H1 (cell line): ENCODE measurements around the gene AMN1. TPM values are rescaled to one million over a fixed set of nuclear protein-coding genes. Genes with fewer than 3 reads are reported as not detected.
A peak's percentile ranks its signal among the peaks of the same experiment; 100 is the strongest.
"Not testable (repeated sequence)": the region's sequence is repeated elsewhere in the genome, so short reads cannot be mapped to it uniquely, and the experiment has no call there.

Experiments used
- CTCF ChIA-PET: fragments of 300-600 bp; sonication (Branson Sonifier 250); formaldehyde crosslinking; loops from one replicate; lab custom pipeline; 2021; ENCODE audit not compliant: partially characterized antibody; lab: Charles Lee
- POLR2A ChIA-PET: fragments of 300-600 bp; sonication (Branson Sonifier 250); formaldehyde crosslinking; loops from one replicate; lab custom pipeline; 2021; ENCODE audit warnings: inconsistent platforms; ENCODE audit not compliant: partially characterized antibody; lab: Charles Lee
- DNase-seq, 2 experiments: peaks; one replicate each; pipeline versions ENCODE4 v3.0.0 to v3.0.0-alpha.2; 2010 to 2022; ENCODE audit warnings: low spot score in 2 of 2, low read depth in 1 of 2, mixed read lengths in 1 of 2
- FAIRE-seq: peaks from 2 replicates; lab custom pipeline; 2011; peaks lifted over from hg19 to GRCh38; lab: Jason Lieb, UNC
- H2AFZ ChIP-seq: 2 replicates; pipeline ENCODE4 v1.8.1; 2012; ENCODE audit warnings: low read length, inconsistent platforms
- H2AK5ac ChIP-seq: 2 replicates; pipeline ENCODE4 v1.6.1; 2013; ENCODE audit warnings: low read depth, low read length
- H2BK120ac ChIP-seq: replicated peaks from 2 replicates; pipeline ENCODE3; 2013; ENCODE audit warnings: low read depth, low read length, inconsistent platforms
- H2BK12ac ChIP-seq: 2 replicates; pipeline ENCODE4 v1.6.1; 2013; ENCODE audit warnings: low read depth, low read length
- H2BK15ac ChIP-seq: 2 replicates; pipeline ENCODE4 v1.6.1; 2013; ENCODE audit warnings: low read length
- H2BK20ac ChIP-seq: 2 replicates; pipeline ENCODE4 v1.6.1; 2013; ENCODE audit warnings: low read length
- H2BK5ac ChIP-seq: 2 replicates; pipeline ENCODE4 v1.6.1; 2013; ENCODE audit warnings: low read depth, low read length
- H3K14ac ChIP-seq: 2 replicates; pipeline ENCODE4 v1.6.1; 2013; ENCODE audit warnings: inconsistent platforms; ENCODE audit not compliant: insufficient read length
- H3K18ac ChIP-seq: 2 replicates; pipeline ENCODE4 v1.6.1; 2013; ENCODE audit warnings: low read length; ENCODE audit errors: extremely low read depth
- H3K23ac ChIP-seq: 2 replicates; pipeline ENCODE4 v1.6.1; 2013; ENCODE audit warnings: inconsistent platforms; ENCODE audit not compliant: insufficient read length
- H3K23me2 ChIP-seq: 2 replicates; pipeline ENCODE4 v1.6.1; 2013; ENCODE audit warnings: low read depth, low read length
- H3K27ac ChIP-seq: 2 replicates; pipeline ENCODE4 v1.6.1; 2011; ENCODE audit warnings: low read depth, low read length, inconsistent platforms
- H3K27me3 ChIP-seq, 4 experiments: replicated peaks in 1 of 4; 1 replicate in 1 of 4; 2 replicates in 3 of 4; pipeline versions ENCODE4 v1.6.1 to v1.8.1; 2011 to 2013; ENCODE audit warnings: low read length in 3 of 4, mild to moderate bottlenecking in 3 of 4, inconsistent platforms in 2 of 4, mixed read lengths in 2 of 4, moderate library complexity in 1 of 4; ENCODE audit not compliant: control insufficient read depth in 3 of 4, insufficient read depth in 3 of 4; ENCODE audit errors: extremely low read depth in 1 of 4
- H3K36me3 ChIP-seq, 4 experiments: 2 replicates each; pipeline versions ENCODE4 v1.6.1 to v1.8.1; 2011 to 2013; ENCODE audit warnings: mild to moderate bottlenecking in 4 of 4, low read length in 3 of 4, moderate library complexity in 2 of 4, control low read depth in 1 of 4, inconsistent platforms in 1 of 4; ENCODE audit not compliant: insufficient read depth in 4 of 4, control insufficient read depth in 2 of 4
- H3K4ac ChIP-seq: replicated peaks from 2 replicates; pipeline ENCODE3; 2013; ENCODE audit warnings: low read length, low read depth, mixed read lengths, inconsistent platforms; ENCODE audit not compliant: insufficient read length
- H3K4me1 ChIP-seq, 4 experiments: replicated peaks in 1 of 4; 1 replicate in 1 of 4; 2 replicates in 3 of 4; pipeline versions ENCODE4 v1.6.1 to v1.8.1; 2011 to 2013; ENCODE audit warnings: low read length in 3 of 4, inconsistent platforms in 2 of 4, mixed read lengths in 1 of 4; ENCODE audit not compliant: insufficient read depth in 4 of 4, control insufficient read depth in 3 of 4
- H3K4me2 ChIP-seq, 2 experiments: 2 replicates each; pipeline versions ENCODE4 v1.6.1 to v1.8.1; 2011 to 2013; ENCODE audit warnings: low read depth in 2 of 2, low read length in 2 of 2, control low read depth in 1 of 2, inconsistent platforms in 1 of 2, mild to moderate bottlenecking in 1 of 2; ENCODE audit not compliant: insufficient read depth in 1 of 2
- H3K4me3 ChIP-seq, 4 experiments: fragments of 200-600, 300-600 bp in 1 of 4; sonication (generic), shearing (Covaris generic), sonication (Bioruptor Twin) in 1 of 4; 2 replicates each; pipeline versions ENCODE4 v1.5.1 to v1.8.1; 2011 to 2016; ENCODE audit warnings: low read length in 4 of 4, low read depth in 3 of 4, control low read depth in 2 of 4, inconsistent platforms in 2 of 4, mild to moderate bottlenecking in 2 of 4, mixed read lengths in 1 of 4, moderate library complexity in 1 of 4; ENCODE audit not compliant: insufficient read depth in 2 of 4; ENCODE audit errors: extremely low read depth in 1 of 4
- H3K56ac ChIP-seq: replicated peaks from 2 replicates; pipeline ENCODE3; 2013; ENCODE audit warnings: low read depth, mild to moderate bottlenecking, mixed read lengths, low read length, inconsistent platforms; ENCODE audit not compliant: insufficient read length
- H3K79me1 ChIP-seq: 2 replicates; pipeline ENCODE4 v1.6.1; 2013; ENCODE audit warnings: low read depth, low read length, control low read depth
- H3K79me2 ChIP-seq, 2 experiments: 2 replicates each; pipeline versions ENCODE4 v1.6.1 to v1.8.1; 2012 to 2013; ENCODE audit warnings: low read length in 2 of 2, mild to moderate bottlenecking in 2 of 2, inconsistent platforms in 1 of 2; ENCODE audit not compliant: insufficient read depth in 2 of 2, control insufficient read depth in 1 of 2
- H3K9ac ChIP-seq, 4 experiments: replicated peaks in 1 of 4; 1 replicate in 1 of 4; 2 replicates in 3 of 4; pipeline versions ENCODE4 v1.6.1 to v1.8.1; 2011 to 2013; ENCODE audit warnings: low read depth in 3 of 4, low read length in 3 of 4, control low read depth in 2 of 4, mild to moderate bottlenecking in 2 of 4, moderate library complexity in 2 of 4, inconsistent platforms in 1 of 4; ENCODE audit errors: extremely low read depth in 1 of 4
- H3K9me3 ChIP-seq, 2 experiments: 2 replicates each; pipeline versions ENCODE4 v1.6.1 to v1.8.1; 2012 to 2013; ENCODE audit warnings: mild to moderate bottlenecking in 2 of 2, moderate library complexity in 2 of 2, control low read depth in 1 of 2, inconsistent platforms in 1 of 2, low read depth in 1 of 2, low read length in 1 of 2, mixed read lengths in 1 of 2; ENCODE audit not compliant: insufficient read depth in 2 of 2
- H4K20me1 ChIP-seq, 2 experiments: replicated peaks in 1 of 2; 2 replicates each; pipeline versions ENCODE3 to v1.8.1; 2011 to 2013; ENCODE audit warnings: inconsistent platforms in 2 of 2, low read length in 2 of 2, mild to moderate bottlenecking in 1 of 2; ENCODE audit not compliant: insufficient read depth in 2 of 2, control insufficient read depth in 1 of 2
- H4K5ac ChIP-seq: 2 replicates; pipeline ENCODE4 v1.6.1; 2013; ENCODE audit warnings: low read length, low read depth, mixed read lengths, inconsistent platforms; ENCODE audit not compliant: insufficient read length
- H4K8ac ChIP-seq: 2 replicates; pipeline ENCODE4 v1.8.0; 2013; ENCODE audit warnings: mild to moderate bottlenecking, moderate library complexity, low read length, inconsistent platforms; ENCODE audit not compliant: insufficient read depth; ENCODE audit errors: extremely low read depth
- H4K91ac ChIP-seq: replicated peaks from 2 replicates; pipeline ENCODE3; 2013; ENCODE audit warnings: low read length, mixed read lengths, inconsistent platforms; ENCODE audit not compliant: insufficient read length
- KDM1A ChIP-seq: fragments of 200-600, 300-600 bp; sonication (generic); IDR thresholded peaks from 2 replicates; pipeline ENCODE4 v1.7.1; 2016; ENCODE audit warnings: mild to moderate bottlenecking, low read length, borderline replicate concordance
- MAFK ChIP-seq: IDR thresholded peaks from 2 replicates; pipeline ENCODE4 v1.6.1; 2012; ENCODE audit warnings: low read depth, mild to moderate bottlenecking, improper control_type of control experiment, low read length
- WGBS, 2 experiments: shearing (Covaris generic) in 1 of 2; methylation state at CpG; one replicate each; pipeline versions ENCODE4 v1.1.6 to v1.1.7; 2013 to 2015; ENCODE audit warnings: low lambda C conversion rate in 2 of 2, mixed read lengths in 2 of 2, inconsistent platforms in 1 of 2, low coverage in 1 of 2, missing lambda C conversion rate in 1 of 2; ENCODE audit not compliant: insufficient replicate concordance in 2 of 2, insufficient coverage in 1 of 2, insufficient read length in 1 of 2; ENCODE audit errors: extremely low coverage in 1 of 2, missing lambda C conversion rate in 1 of 2; 5-methylcytosine and 5-hydroxymethylcytosine counted together
- polyA plus RNA-seq, 7 experiments: library from polyadenylated mRNA; depleted of rRNA in 3 of 7; stranded (reverse) in 5 of 7; unstranded in 2 of 7; fragments of >200 nt in 5 of 7; fragments of 200-250 nt in 2 of 7; gene quantifications; 1 replicate in 5 of 7; 2 replicates in 1 of 7; 4 replicates in 1 of 7; pipeline versions ENCODE4 v1.2.1 to v1.2.3, GENCODE V29; 2011 to 2013; ENCODE audit warnings: missing spikeins in 2 of 7, mixed read lengths in 2 of 7
- total RNA-seq: library from RNA; stranded (reverse); fragmentation: NEBNext Ultra II Directional; extraction: Animal tissue kit (Norgen Biotek cat#: 25700); gene quantifications from 2 replicates; pipeline ENCODE4 v1.2.1, GENCODE V29; 2021

Gene AMN1
- total and polyA plus RNA-seq, 2 of the 8 experiments (the other 6 are each of a cell fraction or from before 2014, with no cell fraction given), result 7.5 to 13.8 TPM

DNA sequence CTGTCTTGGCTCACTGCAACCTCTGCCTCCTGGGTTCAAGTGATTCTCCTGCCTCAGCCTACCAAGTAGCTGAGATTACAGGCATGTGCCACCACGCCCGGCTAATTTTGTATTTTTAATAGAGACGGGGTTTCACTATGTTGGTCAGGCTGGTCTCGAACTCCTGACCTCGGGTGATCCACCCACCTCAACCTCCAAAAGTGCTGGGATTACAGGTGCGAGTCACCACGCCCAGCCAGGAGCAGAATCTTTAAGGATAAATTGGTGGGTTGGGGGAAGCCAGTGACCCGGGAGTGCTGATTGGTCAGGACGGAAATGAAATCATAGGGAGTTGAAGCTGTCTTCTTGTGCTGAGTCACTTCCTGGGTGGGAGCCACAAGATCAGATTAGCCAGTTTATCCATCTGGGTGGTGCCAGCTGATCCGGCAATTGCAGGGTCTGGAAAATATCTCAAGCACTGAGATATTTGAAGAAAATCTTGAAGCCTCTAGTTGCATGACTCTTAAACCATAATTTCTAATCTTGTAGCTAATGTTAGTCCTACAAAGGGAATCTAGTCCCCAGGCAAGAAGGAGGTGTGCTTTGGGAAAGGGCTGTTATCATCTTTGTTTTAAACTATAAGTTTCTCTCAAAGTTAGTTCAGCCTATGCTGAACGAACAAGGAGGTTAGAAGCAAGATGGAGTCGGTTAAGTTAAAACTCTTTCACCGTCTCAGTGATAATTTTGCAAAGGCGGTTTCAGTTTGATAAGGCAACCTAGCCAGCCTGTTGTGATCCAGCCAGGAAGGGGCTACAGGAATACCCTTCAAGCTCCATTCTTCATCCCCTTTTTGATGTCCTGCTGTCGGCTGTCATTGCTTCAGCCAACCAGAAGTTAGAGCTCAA, 5.0 kb upstream of the AMN1 start:
- 79% methylated on average over 15 of the region's 15 CpGs; no CpG with 5 or more reads in 1 of the 2 experiments for WGBS, 2 experiments
- H3K18ac ChIP-seq, result 0 out of 2 replicates have a peak overlapping the region, but pooled peaks have one; percentile 1
- not testable (repeated sequence) for H3K27ac ChIP-seq, H2AFZ ChIP-seq, H3K27me3 ChIP-seq, H3K23me2 ChIP-seq, H2BK15ac ChIP-seq, DNase-seq, FAIRE-seq, H2BK120ac ChIP-seq, H3K36me3 ChIP-seq, H4K20me1 ChIP-seq, H4K5ac ChIP-seq, H3K9me3 ChIP-seq, H4K8ac ChIP-seq, H3K23ac ChIP-seq, H3K79me1 ChIP-seq, H3K4ac ChIP-seq, H4K91ac ChIP-seq, H3K56ac ChIP-seq, H3K14ac ChIP-seq, H3K4me3 ChIP-seq, H3K79me2 ChIP-seq, H3K9ac ChIP-seq
- CTCF ChIA-PET, result interaction anchor here (0.6 to 1.8 kb wide), 2 partner anchors 52 to 230 kb away, joined by 3 to 4 read pairs; no protein-coding TSS in a partner anchor
- peak overlapping the region in 1 of 2 experiments; percentile 52; a peak in 1 of 4 replicates for H3K4me2 ChIP-seq
- TF ChIP-seq MAFK (0 out of 2 replicates have a peak, but pooled peaks have one; percentile 18), KDM1A (0 out of 2 replicates have a peak, but pooled peaks have one; percentile 43)
- 0 out of 2 replicates have a peak overlapping the region, but pooled peaks have one; percentile 35 for H2BK12ac ChIP-seq
- peaks cover 4 to 15% (median 8%) of the 10 kb centered on the region in 4 experiments; a peak in 5 of 7 replicates for H3K4me1 ChIP-seq
- H2BK20ac ChIP-seq, result 0 out of 2 replicates have a peak overlapping the region, but pooled peaks have one; percentile 48
- peak overlapping the region; percentile 65; the same call in 1 of the 2 replicates for H2AK5ac ChIP-seq
- POLR2A ChIA-PET, result interaction anchor here (0.8 to 1.8 kb wide), 4 partner anchors 9 to 60 kb away, joined by 3 to 4 read pairs (median 3); no protein-coding TSS in a partner anchor
- H2BK5ac ChIP-seq, result peak overlapping the region; percentile 26; the same call in 1 of the 2 replicates
